ENCODE measurements around the gene IGFL1.
"Not testable (repeated sequence)": the region's sequence is repeated elsewhere in the genome, so short reads cannot be mapped to it uniquely, and the experiment has no call there.

IGFL1 gene

GRCh38 chr19:46191972-46192371 lies 37.6 kb upstream of the IGFL1 start:
- Histone ChIP-seq H3K27me3 (no peaks in the 10 kb centered on the region), H3K4me2 (no peak overlapping the region), H3K9ac (no peak overlapping the region), H3K4me3 (no peak overlapping the region), H3K9me3 (no peaks in the 10 kb centered on the region), H3K27ac (no peak overlapping the region), H3K36me3 (no peaks in the 10 kb centered on the region), H4K20me1 (no peaks in the 10 kb centered on the region), H3K4me1 (no peaks in the 10 kb centered on the region)
- TF ChIP-seq Cebpa-rat (IDR thresholded peaks at IDR 0.05) = no peak

DNA sequence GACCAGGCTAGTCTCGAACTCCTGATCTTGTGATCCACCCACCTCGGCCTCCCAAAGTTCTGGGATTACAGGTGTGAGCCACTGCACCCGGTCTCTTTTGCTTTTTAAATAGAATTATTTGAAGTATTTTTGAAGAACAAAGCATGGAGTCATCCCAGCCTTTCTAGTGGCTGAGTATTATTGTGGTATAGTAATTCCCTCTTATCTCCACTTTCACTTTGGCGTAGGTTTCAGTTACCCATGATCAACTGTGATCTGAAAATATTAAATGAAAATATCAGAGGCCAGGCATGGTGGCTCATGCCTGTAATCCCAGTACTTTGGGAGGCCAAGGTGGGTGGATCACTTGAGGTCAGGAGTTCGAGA lies 36.9 kb upstream of the IGFL1 start:
- H3K9ac ChIP-seq, H3K27ac ChIP-seq, H3K36me3 ChIP-seq, H3K4me1 ChIP-seq, H4K20me1 ChIP-seq, H3K9me3 ChIP-seq, H3K4me2 ChIP-seq, H3K4me3 ChIP-seq, H3K27me3 ChIP-seq: not testable (repeated sequence)

DNA sequence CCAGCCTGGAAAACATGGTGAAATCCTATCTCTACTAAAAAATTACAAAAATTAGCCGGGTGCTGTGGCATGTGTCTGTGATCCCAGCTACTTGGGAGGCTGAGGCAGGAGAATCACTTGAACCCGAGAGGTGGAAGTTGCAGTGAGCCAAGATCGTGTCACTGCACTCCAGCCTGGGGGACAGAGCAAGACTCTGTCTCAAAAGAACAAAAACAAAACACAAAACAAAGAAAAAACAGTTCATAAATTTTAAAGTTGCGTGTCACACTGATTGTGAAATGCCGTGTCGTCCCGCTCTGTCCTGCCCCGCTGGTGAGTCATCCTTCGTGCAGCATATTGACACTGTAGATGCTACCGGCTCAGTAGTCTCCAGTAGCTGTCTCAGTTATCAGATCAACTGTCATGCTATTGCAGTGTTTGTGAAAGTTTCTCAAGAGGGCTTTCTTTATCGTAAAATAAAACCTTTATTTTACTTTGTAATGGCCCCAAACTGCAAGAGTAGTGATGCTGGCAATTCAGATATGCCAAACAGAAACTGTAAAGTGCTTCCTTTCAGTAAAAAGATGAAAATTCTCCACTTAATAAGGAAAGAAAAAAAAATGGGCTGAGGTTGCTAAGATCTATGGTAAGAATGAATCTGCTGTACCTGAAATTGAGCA lies 36.4 kb upstream of the IGFL1 start:
- no peak for TF ChIP-seq Cebpa-rat (IDR thresholded peaks at IDR 0.05)
- Histone ChIP-seq H3K4me1 (no peaks in the 10 kb centered on the region), H3K4me3 (no peak overlapping the region), H3K27ac (no peak overlapping the region), H4K20me1 (no peaks in the 10 kb centered on the region), H3K9ac (no peak overlapping the region), H3K4me2 (no peak overlapping the region), H3K27me3 (no peaks in the 10 kb centered on the region), H3K9me3 (no peaks in the 10 kb centered on the region), H3K36me3 (no peaks in the 10 kb centered on the region)

GRCh38 chr19:46193678-46194077 lies 35.9 kb upstream of the IGFL1 start:
- Histone ChIP-seq H3K27ac (no peak overlapping the region), H3K9ac (no peak overlapping the region), H3K4me3 (no peak overlapping the region), H3K4me2 (no peak overlapping the region), H4K20me1 (no peaks in the 10 kb centered on the region), H3K9me3 (no peaks in the 10 kb centered on the region), H3K4me1 (no peaks in the 10 kb centered on the region), H3K36me3 (no peaks in the 10 kb centered on the region), H3K27me3 (no peaks in the 10 kb centered on the region)
- no peak for TF ChIP-seq Cebpa-rat (IDR thresholded peaks at IDR 0.05)

GRCh38 chr19:46195104-46195503 lies 34.4 kb upstream of the IGFL1 start:
- no peaks in the 10 kb centered on the region for H3K36me3 ChIP-seq

GRCh38 chr19:46195919-46196318 lies 33.6 kb upstream of the IGFL1 start:
- not testable (repeated sequence) for H3K4me3 ChIP-seq, H4K20me1 ChIP-seq, H3K4me2 ChIP-seq, H3K27me3 ChIP-seq, H3K9me3 ChIP-seq, H3K9ac ChIP-seq, H3K4me1 ChIP-seq, H3K36me3 ChIP-seq, H3K27ac ChIP-seq

More at GRCh38 chr19:46195104-46195503, 34.4 kb upstream of the IGFL1 start:
- no peaks in the 10 kb centered on the region for H3K27me3 ChIP-seq
- H3K27ac ChIP-seq = no peak overlapping the region
- no peak overlapping the region for H3K4me2 ChIP-seq
- no peak for TF ChIP-seq Cebpa-rat (IDR thresholded peaks at IDR 0.05)
- no peaks in the 10 kb centered on the region for H3K9me3 ChIP-seq
- no peaks in the 10 kb centered on the region for H3K4me1 ChIP-seq
- no peak overlapping the region for H3K9ac ChIP-seq
- H4K20me1 ChIP-seq = no peaks in the 10 kb centered on the region
- H3K4me3 ChIP-seq = no peak overlapping the region

DNA sequence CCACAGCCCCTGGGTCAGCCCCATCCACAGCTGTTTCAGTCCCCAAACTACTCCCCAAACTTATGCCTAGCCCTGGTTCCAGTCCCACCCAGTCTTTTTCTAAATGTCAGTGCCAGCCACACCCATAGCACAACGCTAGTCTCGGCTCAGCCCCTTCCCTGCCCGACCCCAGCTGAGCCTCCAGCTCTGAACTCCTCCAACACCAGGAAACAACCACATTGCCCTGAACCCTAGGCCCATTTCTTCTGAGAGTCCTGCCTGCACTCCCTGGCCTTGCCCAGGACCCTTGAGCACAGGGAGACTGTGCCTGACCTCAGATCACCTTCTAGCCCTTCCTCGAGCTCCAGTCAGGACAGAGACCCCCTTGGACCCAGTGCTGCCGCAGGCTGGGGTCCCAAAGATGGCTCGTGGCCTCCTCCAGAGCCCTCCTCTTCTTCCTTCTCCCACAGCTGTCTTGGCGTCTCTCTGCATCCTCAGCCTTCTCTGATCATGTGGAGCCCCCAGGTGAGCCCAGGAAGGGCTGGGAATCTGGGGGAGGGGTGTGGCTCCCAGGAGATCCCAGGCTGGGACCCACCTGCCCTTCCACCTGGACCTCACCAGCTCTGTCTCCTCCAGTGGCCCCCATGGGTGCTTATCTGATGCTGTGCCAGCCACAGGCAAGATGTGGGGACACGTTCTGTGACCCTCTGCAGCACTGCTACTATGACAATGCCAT lies 33.0 kb upstream of the IGFL1 start:
- Histone ChIP-seq H3K27me3 (no peaks in the 10 kb centered on the region), H3K36me3 (no peaks in the 10 kb centered on the region), H3K4me2 (no peak overlapping the region), H4K20me1 (no peaks in the 10 kb centered on the region), H3K27ac (no peak overlapping the region), H3K4me1 (no peaks in the 10 kb centered on the region), H3K9me3 (no peaks in the 10 kb centered on the region), H3K9ac (no peak overlapping the region), H3K4me3 (no peak overlapping the region)
- TF ChIP-seq Cebpa-rat (IDR thresholded peaks at IDR 0.05) = no peak

DNA sequence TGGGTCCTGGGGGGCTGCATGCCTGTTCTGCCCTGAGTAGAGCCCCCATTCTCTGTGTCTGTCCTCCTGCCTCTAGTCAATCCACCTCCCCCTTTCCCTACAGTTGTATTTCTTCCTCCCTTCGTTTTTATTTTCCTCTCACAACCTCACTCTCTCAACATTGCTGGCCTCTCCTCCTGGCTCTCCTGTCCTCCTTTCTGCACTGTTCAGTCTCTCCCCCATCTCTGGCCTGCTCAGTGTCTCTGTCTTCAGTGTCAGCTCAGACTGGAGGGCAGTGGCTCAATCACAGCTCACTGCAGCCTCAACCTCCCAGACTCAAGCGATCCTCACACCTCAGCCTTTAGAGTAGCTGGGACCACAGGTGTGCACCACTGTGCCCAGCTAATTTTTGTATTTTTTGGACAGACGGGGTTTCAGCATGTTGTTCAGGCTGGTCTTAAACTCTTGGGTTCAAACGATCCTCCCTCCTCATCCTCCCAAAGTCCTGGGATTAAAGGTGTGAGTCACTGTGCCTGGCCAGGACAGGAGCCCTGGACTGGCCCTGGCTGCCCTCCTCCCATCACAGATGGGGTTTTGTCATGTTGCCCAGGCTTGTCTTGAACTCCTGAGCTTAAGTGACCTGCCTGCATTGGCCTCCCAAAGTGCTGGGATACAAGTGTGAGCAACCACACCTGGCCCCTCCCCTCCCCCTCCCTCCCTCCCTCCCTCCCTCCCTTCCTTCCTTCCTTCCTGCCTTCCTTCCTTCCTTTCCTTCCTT lies 32.0 kb upstream of the IGFL1 start:
- H3K9me3 ChIP-seq = no peaks in the 10 kb centered on the region
- H3K4me3 ChIP-seq = no peak overlapping the region
- no peak overlapping the region for H3K4me2 ChIP-seq
- H3K9ac ChIP-seq = no peak overlapping the region
- H3K27me3 ChIP-seq = no peaks in the 10 kb centered on the region
- H3K27ac ChIP-seq = no peak overlapping the region
- H4K20me1 ChIP-seq = no peaks in the 10 kb centered on the region
- TF ChIP-seq Cebpa-rat (IDR thresholded peaks at IDR 0.05) = no peak
- H3K36me3 ChIP-seq = no peaks in the 10 kb centered on the region
- no peaks in the 10 kb centered on the region for H3K4me1 ChIP-seq

- no peaks in the 10 kb centered on the region for H3K9me3 ChIP-seq
- no peaks in the 10 kb centered on the region for H3K27me3 ChIP-seq
- no peak overlapping the region for H3K4me3 ChIP-seq
- no peaks in the 10 kb centered on the region for H3K36me3 ChIP-seq
- TF ChIP-seq Cebpa-rat (IDR thresholded peaks at IDR 0.05) = no peak
- no peak overlapping the region for H3K4me2 ChIP-seq
- no peaks in the 10 kb centered on the region for H3K4me1 ChIP-seq
- no peaks in the 10 kb centered on the region for H4K20me1 ChIP-seq
- H3K27ac ChIP-seq = no peak overlapping the region
- no peak overlapping the region for H3K9ac ChIP-seq
These were observed 30.8 kb upstream of the IGFL1 start for GRCh38 chr19:46198756-46199155.

Data from BLaER1 (cell line).